ENCODE results near the gene FOSL1. TPM values are rescaled to one million over a fixed set of nuclear protein-coding genes. Genes with fewer than 3 reads are reported as not detected.

The FOSL1 gene
- total RNA-seq, 1 donor from 2014 or later, result 44.2 TPM

DNA sequence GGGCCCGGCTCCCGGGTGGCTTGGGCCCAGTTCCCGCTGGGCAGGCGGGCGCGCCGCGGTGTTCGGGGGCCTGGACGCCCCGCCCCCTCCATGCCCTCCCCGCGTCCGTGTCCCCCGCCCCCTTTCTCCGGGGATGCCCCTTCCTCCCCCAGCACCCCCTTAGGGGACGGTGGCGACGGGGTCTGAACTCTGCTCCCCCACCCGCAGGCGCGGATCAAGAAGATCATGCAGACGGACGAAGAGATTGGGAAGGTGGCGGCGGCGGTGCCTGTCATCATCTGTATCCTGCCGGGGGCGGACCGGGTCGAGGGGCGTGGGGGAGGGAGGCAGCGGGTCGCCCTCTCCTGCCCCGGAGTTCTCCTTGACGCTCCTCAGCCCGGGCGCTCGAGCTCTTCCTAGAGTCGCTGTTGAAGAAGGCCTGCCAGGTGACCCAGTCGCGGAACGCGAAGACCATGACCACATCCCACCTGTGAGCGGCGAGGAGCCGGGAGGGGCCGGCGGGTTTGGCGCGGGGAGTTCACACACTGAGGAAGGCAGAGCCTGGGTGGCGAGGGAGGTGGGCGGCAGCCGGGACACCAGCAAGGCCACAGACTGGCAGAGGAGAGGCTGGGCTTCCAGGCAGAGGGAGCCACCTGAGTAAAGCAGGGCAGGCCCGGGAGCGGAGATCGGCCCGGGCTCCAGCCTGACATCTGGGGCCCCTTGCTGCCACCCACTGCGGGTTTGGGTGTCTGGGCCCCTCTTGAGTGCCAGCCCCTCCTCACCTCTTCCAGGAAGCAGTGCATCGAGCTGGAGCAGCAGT lies 19.6 kb upstream of the FOSL1 start:
- H3K36me3 ChIP-seq (ENCODE audit: control insufficient read depth, insufficient read depth, low read length), result no peaks in the 10 kb centered on the region
- TF ChIP-seq, protein P1, sequence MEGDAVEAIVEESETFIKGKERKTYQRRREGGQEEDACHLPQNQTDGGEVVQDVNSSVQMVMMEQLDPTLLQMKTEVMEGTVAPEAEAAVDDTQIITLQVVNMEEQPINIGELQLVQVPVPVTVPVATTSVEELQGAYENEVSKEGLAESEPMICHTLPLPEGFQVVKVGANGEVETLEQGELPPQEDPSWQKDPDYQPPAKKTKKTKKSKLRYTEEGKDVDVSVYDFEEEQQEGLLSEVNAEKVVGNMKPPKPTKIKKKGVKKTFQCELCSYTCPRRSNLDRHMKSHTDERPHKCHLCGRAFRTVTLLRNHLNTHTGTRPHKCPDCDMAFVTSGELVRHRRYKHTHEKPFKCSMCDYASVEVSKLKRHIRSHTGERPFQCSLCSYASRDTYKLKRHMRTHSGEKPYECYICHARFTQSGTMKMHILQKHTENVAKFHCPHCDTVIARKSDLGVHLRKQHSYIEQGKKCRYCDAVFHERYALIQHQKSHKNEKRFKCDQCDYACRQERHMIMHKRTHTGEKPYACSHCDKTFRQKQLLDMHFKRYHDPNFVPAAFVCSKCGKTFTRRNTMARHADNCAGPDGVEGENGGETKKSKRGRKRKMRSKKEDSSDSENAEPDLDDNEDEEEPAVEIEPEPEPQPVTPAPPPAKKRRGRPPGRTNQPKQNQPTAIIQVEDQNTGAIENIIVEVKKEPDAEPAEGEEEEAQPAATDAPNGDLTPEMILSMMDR (IDR thresholded peaks at IDR 0.05; ENCODE audit: insufficient read depth, low read length, poor library complexity, severe bottlenecking), result no peak
- no peak for DNase-seq (ENCODE audit: low read depth)
- H3K4me3 ChIP-seq (ENCODE audit: low read depth, low read length), result peak overlapping the region; percentile 88
- no peaks in the 10 kb centered on the region for H3K27me3 ChIP-seq (ENCODE audit: control insufficient read depth, insufficient read depth, low read length)

DNA sequence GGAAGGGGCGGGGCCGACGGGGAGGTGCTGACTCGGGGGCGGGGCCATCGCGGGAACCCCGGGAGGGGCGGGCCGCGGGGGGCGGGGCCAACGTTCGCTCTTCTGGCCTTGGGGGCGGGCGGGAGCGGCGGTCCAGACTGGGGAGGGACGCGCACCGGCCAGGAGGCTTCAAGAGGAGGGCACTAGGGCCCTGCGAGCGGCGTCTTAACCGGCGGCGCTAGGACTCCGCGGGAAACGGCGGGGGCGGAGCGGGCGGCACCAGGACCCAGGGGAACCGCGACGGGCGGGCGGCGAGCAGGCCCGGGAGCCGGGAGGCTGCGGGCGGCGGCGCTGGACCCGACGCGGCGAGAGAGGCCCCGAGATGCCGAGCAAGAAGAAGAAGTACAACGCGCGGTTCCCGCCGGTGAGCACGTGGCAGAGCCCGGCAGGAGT lies 19.0 kb upstream of the FOSL1 start, which contains the start of gene DRAP1:
Gene DRAP1, plus strand, starts transcription at position 286 of the 432 bp plus-strand sequence. Its CDS starts 76 bp downstream, at position 362.
- peak; percentile 84 for DNase-seq (ENCODE audit: low read depth)
- Histone ChIP-seq H3K36me3 (ENCODE audit: control insufficient read depth, insufficient read depth, low read length) (no peaks in the 10 kb centered on the region), H3K4me3 (ENCODE audit: low read depth, low read length) (peak within 1 kb of the TSS; percentile 88), H3K27me3 (ENCODE audit: control insufficient read depth, insufficient read depth, low read length) (no peaks in the 10 kb centered on the region)
- TF ChIP-seq, protein P1 (IDR thresholded peaks at IDR 0.05; ENCODE audit: insufficient read depth, low read length, poor library complexity, severe bottlenecking), result no peak

DNA sequence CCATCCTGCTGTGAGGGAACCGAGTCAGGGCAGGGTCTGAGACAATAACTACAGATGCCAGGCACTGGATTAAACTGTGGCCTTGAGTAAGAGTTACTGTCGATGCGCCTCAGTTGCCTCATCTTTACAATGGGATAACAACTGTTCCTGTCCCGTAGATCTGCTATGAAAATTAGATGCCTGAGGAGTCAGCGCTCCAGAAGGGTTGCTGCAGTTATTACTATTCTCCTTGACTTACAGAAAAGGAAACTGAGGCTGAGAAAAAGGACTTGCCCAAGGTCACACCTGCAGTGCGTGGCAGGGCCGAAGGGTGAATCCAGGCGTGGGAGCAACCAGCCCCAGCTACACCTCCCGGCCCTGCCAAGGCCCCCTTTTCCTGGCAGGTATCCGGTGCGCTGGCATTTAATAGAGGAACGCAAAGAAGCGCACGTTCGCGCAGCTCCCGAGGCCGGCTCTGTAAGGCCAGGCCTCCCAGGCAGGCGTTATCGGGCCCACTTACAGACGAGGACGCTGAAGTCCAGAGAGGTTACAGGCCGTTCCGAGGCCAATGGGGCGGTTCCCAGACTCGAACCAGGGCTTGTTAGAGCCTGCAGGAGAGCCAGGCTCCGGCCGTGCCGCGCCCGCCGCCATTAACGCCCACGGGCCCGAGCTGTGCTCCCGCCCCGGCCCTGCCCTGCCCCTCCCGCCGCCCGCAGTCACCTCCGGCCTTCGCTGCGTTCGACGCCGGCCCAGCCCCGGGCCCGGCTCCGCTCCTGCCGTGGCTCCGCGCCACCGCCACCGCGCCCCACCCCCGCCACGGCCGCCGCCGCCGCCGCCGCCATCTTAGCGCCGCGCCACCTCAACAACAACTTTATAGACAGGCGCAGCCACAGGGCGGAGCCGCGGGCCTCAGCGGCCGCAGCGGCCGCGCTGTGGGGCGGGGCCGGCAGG lies 18.3 kb upstream of the FOSL1 start, which contains the start of gene C11orf68:
Gene C11orf68, minus strand, starts transcription at position 852 of the 930 bp plus-strand sequence. Its CDS starts 31 bp downstream, at position 821.
- Histone ChIP-seq H3K27me3 (ENCODE audit: control insufficient read depth, insufficient read depth, low read length) (no peaks in the 10 kb centered on the region), H3K4me3 (ENCODE audit: low read depth, low read length) (peak within 1 kb of the TSS; percentile 88), H3K36me3 (ENCODE audit: control insufficient read depth, insufficient read depth, low read length) (no peaks in the 10 kb centered on the region)
- TF ChIP-seq, protein P1 (IDR thresholded peaks at IDR 0.05; ENCODE audit: insufficient read depth, low read length, poor library complexity, severe bottlenecking), result no peak
- DNase-seq (ENCODE audit: low read depth), result no peak

DNA sequence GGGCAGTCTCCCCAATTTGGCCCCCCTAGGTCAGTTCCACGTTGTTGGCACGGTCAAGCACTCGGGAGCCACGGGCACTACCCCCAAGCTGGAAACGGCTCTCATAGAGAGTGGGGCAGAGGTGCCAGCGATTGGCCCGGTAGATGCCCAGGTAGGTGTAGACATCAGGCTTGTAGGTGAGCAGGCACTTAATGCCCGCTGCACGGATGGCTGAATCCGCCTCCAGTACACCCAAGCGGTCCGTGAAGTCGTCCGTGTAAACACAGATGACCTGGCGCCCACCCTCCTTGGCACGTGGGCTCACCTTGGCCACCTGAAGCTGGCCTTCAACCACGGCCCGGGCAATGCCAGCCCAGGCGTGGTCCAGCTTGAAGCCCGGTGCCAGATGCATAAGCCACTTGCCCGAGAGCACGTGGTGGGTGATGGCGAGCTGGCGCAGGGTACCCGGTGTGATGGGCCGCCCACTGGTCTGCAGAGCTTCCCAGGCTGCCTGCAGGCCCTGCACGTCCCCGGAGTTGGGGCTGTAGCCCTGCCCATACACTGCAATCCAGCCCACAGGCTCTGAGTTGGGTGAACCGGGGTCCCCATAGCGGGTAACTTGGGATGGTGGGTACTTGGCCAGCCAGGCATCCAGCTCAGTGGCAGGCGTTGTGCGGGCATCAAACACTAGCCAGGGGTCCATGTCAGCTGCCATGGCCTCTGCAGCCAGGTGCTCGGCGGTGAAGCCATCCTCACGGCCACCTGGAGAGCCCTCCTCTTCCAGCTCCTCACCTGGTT lies 17.4 kb upstream of the FOSL1 start:
- DNase-seq (ENCODE audit: low read depth), result no peak
- H3K4me3 ChIP-seq (ENCODE audit: low read depth, low read length), result peak overlapping the region; percentile 79
- TF ChIP-seq, protein P1 (IDR thresholded peaks at IDR 0.05; ENCODE audit: insufficient read depth, low read length, poor library complexity, severe bottlenecking), result no peak

DNA sequence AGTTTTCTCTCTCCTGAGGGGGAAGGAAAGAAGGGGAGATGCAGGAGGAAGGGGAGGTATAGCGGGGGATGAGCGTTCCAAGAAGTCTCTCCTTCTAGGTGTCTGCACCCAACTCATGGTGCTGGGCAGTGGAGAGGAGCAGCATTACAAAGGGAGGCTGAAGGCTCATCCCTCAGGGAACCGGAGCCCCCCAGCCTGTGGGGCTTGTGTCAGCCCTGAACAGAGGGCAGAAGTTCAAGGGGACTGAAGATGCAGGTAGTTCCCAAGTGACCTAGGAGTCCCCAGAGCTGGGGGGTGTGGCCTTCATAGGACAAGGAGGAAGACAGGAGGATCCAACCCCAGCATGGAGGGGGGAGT lies 16.9 kb upstream of the FOSL1 start:
- no peaks in the 10 kb centered on the region for H3K27me3 ChIP-seq (ENCODE audit: control insufficient read depth, insufficient read depth, low read length)
- H3K4me3 ChIP-seq (ENCODE audit: low read depth, low read length), result no peak overlapping the region
- DNase-seq (ENCODE audit: low read depth), result no peak
- H3K36me3 ChIP-seq (ENCODE audit: control insufficient read depth, insufficient read depth, low read length), result no peaks in the 10 kb centered on the region
- TF ChIP-seq, protein P1 (IDR thresholded peaks at IDR 0.05; ENCODE audit: insufficient read depth, low read length, poor library complexity, severe bottlenecking), result no peak

More for the DNA sequence above, 17.4 kb upstream of the FOSL1 start:
- H3K36me3 ChIP-seq (ENCODE audit: control insufficient read depth, insufficient read depth, low read length), result no peaks in the 10 kb centered on the region
- H3K27me3 ChIP-seq (ENCODE audit: control insufficient read depth, insufficient read depth, low read length), result no peaks in the 10 kb centered on the region
